Gastroesophageal sphincter (tissue), 3 donors: ENCODE data around the gene CDC23.
"Not testable (repeated sequence)": the region's sequence is repeated elsewhere in the genome, so short reads cannot be mapped to it uniquely, and the experiment has no call there.

Experiments used
- CTCF ChIP-seq, 4 experiments: fragments of 200-600 bp in 2 of 4; fragments of 450-650 bp in 2 of 4; sonication (generic) in 1 of 4; IDR thresholded peaks; one replicate each; pipeline ENCODE4 v1.5.1; 2017 to 2019; ENCODE audit warnings: antibody characterized with exemption in 4 of 4, mild to moderate bottlenecking in 2 of 4, moderate library complexity in 2 of 4
- POLR2A ChIP-seq, 2 donors: fragments of 450-650 bp; IDR thresholded peaks; one replicate each; pipeline ENCODE4 v1.6.1; 2017; ENCODE audit warnings: antibody characterized with exemption in 2 of 2, mild to moderate bottlenecking in 2 of 2, moderate library complexity in 1 of 2
- POLR2AphosphoS5 ChIP-seq: sonication (generic); formaldehyde crosslinking; IDR thresholded peaks from one replicate; pipeline ENCODE4 v1.6.1; 2017; ENCODE audit warnings: antibody characterized with exemption

GRCh38 chr5:138193859-138194258, 19.3 kb downstream of the CDC23 start:
- TF ChIP-seq POLR2A (IDR thresholded peaks at IDR 0.05); CTCF (IDR thresholded peaks at IDR 0.05); POLR2AphosphoS5: not testable (repeated sequence)
